NCI-H1694 (cell line): ENCODE data around the gene DOK6.

Source experiments
- DNase-seq: peaks from one replicate; lab custom pipeline; 2025; lab: John Stamatoyannopoulos, UW

DOK6 gene

GRCh38 chr18:69539404-69539803, 138.7 kb downstream of the DOK6 start:
- DNase-seq, result no peak

- DNase-seq, result no peak
These were observed 155.5 kb downstream of the DOK6 start for GRCh38 chr18:69556228-69556627.

- DNase-seq, result no peak
These were observed 156.6 kb downstream of the DOK6 start for GRCh38 chr18:69557282-69557681.

DNA sequence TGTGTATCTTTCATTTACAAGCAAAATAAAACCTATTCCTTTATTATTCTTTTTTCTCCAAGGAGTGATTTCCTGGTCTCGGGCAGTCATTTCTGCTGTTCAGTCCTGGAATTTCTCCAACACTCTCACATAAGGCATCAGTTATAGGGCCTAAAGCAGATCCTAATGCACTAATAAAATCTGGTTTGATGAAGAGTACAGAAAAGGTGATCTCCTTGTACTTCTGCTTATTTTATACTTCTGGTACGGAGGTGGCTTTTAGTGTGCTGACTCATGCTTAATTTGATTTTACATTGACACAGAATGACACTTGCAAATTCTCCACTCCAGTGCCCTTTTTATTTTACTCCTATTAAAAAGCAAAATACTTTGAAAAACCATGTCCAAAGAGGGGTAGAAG, 157.4 kb downstream of the DOK6 start:
- DNase-seq, result no peak

DNA sequence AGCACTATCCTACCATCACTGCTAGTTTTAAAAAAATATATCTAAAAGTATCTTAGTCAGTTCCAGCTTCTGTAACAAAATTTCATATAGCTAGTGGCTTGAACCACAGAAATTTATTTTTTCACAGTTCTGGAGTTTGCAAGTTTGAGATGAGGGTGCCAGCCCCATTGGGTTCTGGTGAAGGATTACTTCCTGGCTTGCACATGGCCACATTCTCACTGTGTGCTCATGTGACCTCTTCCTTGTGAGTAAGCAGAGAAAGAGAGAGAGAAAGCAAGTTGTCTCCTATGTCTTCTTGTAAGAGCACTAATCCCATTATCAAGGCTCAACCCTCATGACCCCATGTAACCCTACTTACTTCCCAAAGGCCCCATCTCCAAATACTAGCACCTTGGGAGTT, 158.9 kb downstream of the DOK6 start:
- no peak for DNase-seq

GRCh38 chr18:69564602-69565001, 163.9 kb downstream of the DOK6 start:
- no peak for DNase-seq

GRCh38 chr18:69567813-69568488, 167.3 kb downstream of the DOK6 start:
- no peak for DNase-seq

DNA sequence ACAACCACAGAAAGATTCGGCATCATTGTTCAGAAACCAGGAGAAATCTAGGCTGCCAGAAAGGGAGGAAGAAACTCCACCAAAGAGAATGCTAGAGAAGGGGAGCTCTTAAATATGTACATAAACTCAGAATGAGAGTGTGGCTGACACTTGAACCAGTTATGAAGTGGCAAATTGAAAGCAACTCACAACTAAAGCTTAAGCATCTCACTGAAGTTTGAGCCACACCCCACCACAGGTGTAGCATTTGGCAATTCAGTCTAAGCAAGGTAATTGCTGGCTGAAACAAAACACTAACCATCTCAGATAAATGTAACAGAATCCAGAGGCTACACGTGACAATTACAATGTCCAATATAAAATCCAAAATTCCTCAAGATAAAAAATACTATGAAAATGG, 168.4 kb downstream of the DOK6 start:
- DNase-seq, result no peak

- DNase-seq, result no peak
These were observed 173.7 kb downstream of the DOK6 start for GRCh38 chr18:69574401-69574800.

DNA sequence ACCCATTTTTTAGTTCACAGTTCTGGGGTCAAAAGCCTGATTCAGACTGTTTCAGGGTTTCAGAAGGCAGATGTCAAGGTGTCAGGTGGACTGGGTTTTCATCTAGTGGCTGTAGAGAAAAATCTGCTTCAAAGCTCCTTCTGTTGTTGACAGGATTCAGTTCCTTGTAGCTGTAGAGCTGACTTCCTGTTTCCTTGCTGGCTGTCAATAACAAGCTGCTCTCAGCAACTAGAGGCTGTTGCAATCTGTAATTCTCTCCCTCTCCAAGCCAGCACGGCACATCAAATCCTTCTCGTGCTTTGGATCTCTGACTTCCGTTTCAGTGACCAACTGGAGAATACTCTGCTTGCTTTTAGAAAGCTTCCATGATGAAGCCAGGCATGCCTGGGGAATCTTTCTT, 179.4 kb downstream of the DOK6 start:
- no peak for DNase-seq

DNA sequence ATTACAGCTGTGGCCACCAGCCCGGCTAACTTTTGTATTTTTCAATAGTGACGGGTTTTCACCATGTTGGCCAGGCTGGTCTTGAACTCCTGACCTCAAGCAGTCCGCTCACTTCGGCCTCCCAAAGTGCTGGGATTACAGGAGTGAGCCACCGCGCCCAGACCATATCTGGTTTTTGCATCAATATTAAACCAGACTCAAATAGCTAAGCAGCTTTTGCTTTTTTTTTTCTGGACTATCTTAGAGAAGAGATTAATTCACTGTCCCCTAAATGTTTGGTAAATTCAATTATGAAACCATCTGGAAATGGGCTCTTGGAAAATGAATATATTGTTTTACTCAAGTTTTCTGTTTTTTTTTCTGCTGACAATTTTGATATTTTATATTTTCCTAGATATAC, 183.7 kb downstream of the DOK6 start:
- no peak for DNase-seq

- DNase-seq, result no peak
These were observed 185.0 kb downstream of the DOK6 start for GRCh38 chr18:69585696-69586095.

- no peak for DNase-seq
These were observed 185.8 kb downstream of the DOK6 start for GRCh38 chr18:69586537-69586936.

GRCh38 chr18:69588301-69588700, 187.6 kb downstream of the DOK6 start:
- no peak for DNase-seq

DNA sequence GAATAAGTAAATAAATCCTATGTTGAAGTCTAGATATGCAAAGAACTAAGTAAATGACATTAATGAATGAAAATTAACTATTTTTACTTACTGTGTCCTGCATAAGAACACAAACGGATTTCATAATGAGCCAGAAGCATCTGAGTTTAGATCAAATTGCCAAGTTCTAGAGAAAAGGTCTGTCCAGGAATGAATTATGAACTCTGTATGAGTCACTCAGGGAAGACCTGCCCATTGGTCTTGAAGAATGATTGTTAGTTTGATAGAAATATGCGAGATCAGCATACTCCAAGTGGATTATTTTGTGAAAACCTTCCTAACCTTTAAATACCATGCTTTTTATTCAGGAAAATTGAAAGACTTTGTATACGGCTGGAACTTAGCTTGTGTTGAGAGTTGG, 189.5 kb downstream of the DOK6 start:
- no peak for DNase-seq

- DNase-seq, result no peak
These were observed 195.7 kb downstream of the DOK6 start for GRCh38 chr18:69596345-69596744.

DNA sequence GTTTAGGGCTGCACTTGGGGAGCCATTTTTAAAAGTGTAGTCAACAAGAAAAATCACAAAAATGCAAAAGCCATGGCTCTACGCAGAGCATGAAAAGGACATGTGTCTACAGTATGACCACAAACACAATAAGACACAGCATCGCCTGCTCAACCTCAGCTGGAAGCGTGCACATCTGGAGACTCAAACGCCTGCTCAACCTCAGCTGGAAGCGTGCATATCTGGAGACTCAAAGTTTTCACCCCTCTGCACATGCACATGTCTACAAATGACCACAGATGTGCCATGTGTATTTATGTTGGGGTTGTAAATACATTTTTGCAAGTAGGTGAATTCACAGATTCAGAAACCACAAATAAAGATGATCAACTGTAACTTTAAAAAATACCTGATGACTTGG, 196.9 kb downstream of the DOK6 start:
- no peak for DNase-seq

DNA sequence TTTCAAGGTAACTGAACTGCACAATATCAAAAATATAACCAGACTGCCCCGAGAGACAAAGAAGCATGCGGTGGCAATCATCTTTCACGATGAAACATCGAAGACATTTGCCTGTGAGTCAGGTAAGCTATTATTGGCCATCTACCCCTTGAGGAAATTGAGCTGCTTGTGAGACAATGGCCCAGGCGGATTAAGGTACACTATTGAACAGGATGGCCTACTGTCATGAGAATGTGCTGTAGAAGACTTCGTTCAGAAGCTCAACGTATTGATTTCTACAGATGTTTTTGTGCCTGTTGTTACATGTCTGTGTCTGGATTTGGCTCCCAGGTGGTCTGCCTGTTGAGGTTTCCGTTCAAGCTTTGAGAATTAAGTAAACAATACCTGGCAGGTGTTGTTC, 198.7 kb downstream of the DOK6 start:
- no peak for DNase-seq

DNA sequence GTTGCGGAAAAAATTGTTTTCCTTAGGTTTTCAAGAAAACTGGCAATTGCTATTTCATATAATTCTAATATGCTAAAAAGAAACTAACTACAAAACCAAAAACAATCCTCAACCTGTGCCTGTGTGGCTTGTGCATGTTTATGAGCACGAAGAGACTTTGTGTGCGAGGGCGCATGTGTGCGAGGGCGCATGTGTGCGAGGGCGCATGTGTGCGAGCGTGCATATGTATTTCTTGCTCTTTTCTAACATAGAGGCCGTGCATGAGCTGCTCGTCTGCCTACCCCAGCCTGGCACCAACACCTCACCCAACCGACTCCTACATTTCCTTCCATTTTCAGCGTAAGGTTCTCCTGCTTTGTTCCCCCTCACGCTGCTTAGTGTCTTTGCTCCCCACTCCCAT, 211.6 kb downstream of the DOK6 start:
- DNase-seq, result no peak

GRCh38 chr18:69616114-69616513, 215.4 kb downstream of the DOK6 start:
- DNase-seq, result no peak

GRCh38 chr18:69617408-69617807, 216.7 kb downstream of the DOK6 start:
- no peak for DNase-seq

GRCh38 chr18:69617888-69618287, 217.2 kb downstream of the DOK6 start:
- no peak for DNase-seq

GRCh38 chr18:69622184-69622583, 221.5 kb downstream of the DOK6 start:
- DNase-seq, result no peak

GRCh38 chr18:69622961-69623360, 222.3 kb downstream of the DOK6 start:
- DNase-seq, result no peak

DNA sequence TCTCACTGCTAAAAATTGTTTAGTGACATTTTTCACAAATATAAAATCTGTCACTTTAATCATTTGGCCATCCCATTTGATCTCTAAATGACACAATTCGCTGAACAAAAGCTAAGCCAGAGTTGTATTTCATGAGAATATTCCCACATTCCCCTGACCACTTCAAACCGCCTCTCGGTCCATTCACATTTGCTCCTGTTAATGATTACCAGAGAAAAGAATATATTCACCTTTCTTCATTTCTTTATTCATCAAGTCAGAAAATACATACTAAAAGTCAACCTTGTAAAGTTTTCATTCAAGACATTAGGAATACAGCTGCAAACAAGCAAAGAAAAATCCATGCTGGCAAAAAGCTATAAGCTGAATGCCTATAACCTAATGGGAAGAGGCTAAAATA, 225.5 kb downstream of the DOK6 start:
- DNase-seq, result no peak
